HEK293 (cell line): ENCODE results near the gene METTL25B.
A peak's percentile ranks its signal among the peaks of the same experiment; 100 is the strongest.

Source experiments
- CTCF ChIP-seq: fragments of 450-650 bp; formaldehyde crosslinking; IDR thresholded peaks from 2 replicates; pipeline ENCODE4 v1.5.1; 2016; ENCODE audit warnings: missing biosample characterization, missing genetic modification characterization
- GLIS1 ChIP-seq: fragments of 450-650 bp; formaldehyde crosslinking; IDR thresholded peaks from 2 replicates; pipeline ENCODE4 v1.5.1; 2016; ENCODE audit warnings: missing biosample characterization, missing genetic modification characterization
- GLIS2 ChIP-seq: fragments of 450-650 bp; formaldehyde crosslinking; IDR thresholded peaks from 2 replicates; pipeline ENCODE4 v1.5.1; 2016; ENCODE audit warnings: missing biosample characterization, missing genetic modification characterization
- HOXD13 ChIP-seq: sonication (generic); formaldehyde crosslinking; IDR thresholded peaks from 2 replicates; pipeline ENCODE4 v1.8.0; 2022; ENCODE audit warnings: missing genetic modification reagents, borderline replicate concordance
- IKZF3 ChIP-seq: fragments of 450-650 bp; IDR thresholded peaks from 2 replicates; pipeline ENCODE4 v1.5.0; 2018; ENCODE audit warnings: missing biosample characterization, mild to moderate bottlenecking, missing genetic modification characterization, moderate library complexity
- KLF1 ChIP-seq: fragments of 450-650 bp; formaldehyde crosslinking; IDR thresholded peaks from 2 replicates; pipeline ENCODE4 v1.5.1; 2016; ENCODE audit warnings: missing biosample characterization, missing genetic modification characterization
- KLF10 ChIP-seq: fragments of 450-650 bp; IDR thresholded peaks from 2 replicates; pipeline ENCODE4 v1.5.1; 2018; ENCODE audit warnings: missing biosample characterization, mild to moderate bottlenecking, missing genetic modification characterization
- PRDM1 ChIP-seq: fragments of 450-650 bp; formaldehyde crosslinking; IDR thresholded peaks from 2 replicates; pipeline ENCODE4; 2016; ENCODE audit warnings: missing biosample characterization, missing genetic modification characterization
- YY2 ChIP-seq: fragments of 450-650 bp; formaldehyde crosslinking; IDR thresholded peaks from 2 replicates; pipeline ENCODE4 v1.5.1; 2016; ENCODE audit warnings: missing biosample characterization, missing genetic modification characterization
- ZBTB1 ChIP-seq: fragments of 450-650 bp; formaldehyde crosslinking; IDR thresholded peaks from 2 replicates; pipeline ENCODE4 v1.5.1; 2016; ENCODE audit warnings: missing biosample characterization, missing genetic modification characterization
- ZBTB11 ChIP-seq: fragments of 450-650 bp; formaldehyde crosslinking; conservative IDR thresholded peaks from 2 replicates; pipeline ENCODE4 v1.5.1; 2016; ENCODE audit warnings: low read depth, missing biosample characterization, missing genetic modification characterization
- ZBTB21 ChIP-seq: fragments of 450-650 bp; formaldehyde crosslinking; IDR thresholded peaks from 2 replicates; pipeline ENCODE4 v1.5.1; 2017; ENCODE audit warnings: missing biosample characterization, missing genetic modification characterization
- ZBTB8A ChIP-seq: fragments of 450-650 bp; formaldehyde crosslinking; IDR thresholded peaks from 2 replicates; pipeline ENCODE4 v1.5.1; 2016; ENCODE audit warnings: missing biosample characterization, missing genetic modification characterization
- ZEB2 ChIP-seq: fragments of 450-650 bp; formaldehyde crosslinking; IDR thresholded peaks from 2 replicates; pipeline ENCODE4 v1.5.1; 2016; ENCODE audit warnings: missing biosample characterization, missing genetic modification characterization
- ZFP37 ChIP-seq: fragments of 450-650 bp; formaldehyde crosslinking; IDR thresholded peaks from 2 replicates; pipeline ENCODE4 v1.5.1; 2016; ENCODE audit warnings: missing biosample characterization, missing genetic modification characterization
- ZNF140 ChIP-seq: fragments of 450-650 bp; formaldehyde crosslinking; IDR thresholded peaks from 2 replicates; pipeline ENCODE4 v1.5.1; 2016; ENCODE audit warnings: missing biosample characterization, missing genetic modification characterization
- ZNF146 ChIP-seq: fragments of 450-650 bp; formaldehyde crosslinking; IDR thresholded peaks from 2 replicates; pipeline ENCODE4 v1.5.1; 2016; ENCODE audit warnings: missing biosample characterization, missing genetic modification characterization
- ZNF362 ChIP-seq: fragments of 450-650 bp; formaldehyde crosslinking; IDR thresholded peaks from 2 replicates; pipeline ENCODE4 v1.5.1; 2016; ENCODE audit warnings: missing biosample characterization, missing genetic modification characterization
- ZNF366 ChIP-seq: fragments of 450-650 bp; formaldehyde crosslinking; conservative IDR thresholded peaks from 2 replicates; pipeline ENCODE4 v1.5.1; 2016; ENCODE audit warnings: missing biosample characterization, missing genetic modification characterization
- ZNF394 ChIP-seq: fragments of 450-650 bp; formaldehyde crosslinking; IDR thresholded peaks from 2 replicates; pipeline ENCODE4 v1.5.1; 2016; ENCODE audit warnings: missing biosample characterization, missing genetic modification characterization, mild to moderate bottlenecking, moderate library complexity, borderline replicate concordance
- ZNF449 ChIP-seq: fragments of 450-650 bp; formaldehyde crosslinking; IDR thresholded peaks from 2 replicates; pipeline ENCODE4 v1.5.1; 2017; ENCODE audit warnings: missing biosample characterization, mild to moderate bottlenecking, missing genetic modification characterization, moderate library complexity
- ZNF473 ChIP-seq: fragments of 450-650 bp; formaldehyde crosslinking; IDR thresholded peaks from 2 replicates; pipeline ENCODE4 v1.5.1; 2017; ENCODE audit warnings: missing biosample characterization, missing genetic modification characterization
- ZNF544 ChIP-seq: fragments of 450-650 bp; formaldehyde crosslinking; IDR thresholded peaks from 2 replicates; pipeline ENCODE4 v1.5.0; 2017; ENCODE audit warnings: missing biosample characterization, missing genetic modification characterization
- ZNF548 ChIP-seq: fragments of 450-650 bp; formaldehyde crosslinking; IDR thresholded peaks from 2 replicates; pipeline ENCODE4 v1.5.1; 2016; ENCODE audit warnings: missing biosample characterization, missing genetic modification characterization
- ZNF621 ChIP-seq: fragments of 450-650 bp; formaldehyde crosslinking; IDR thresholded peaks from 2 replicates; pipeline ENCODE4 v1.5.1; 2017; ENCODE audit warnings: missing biosample characterization, missing genetic modification characterization
- ZNF664 ChIP-seq: fragments of 450-650 bp; formaldehyde crosslinking; IDR thresholded peaks from 2 replicates; pipeline ENCODE4 v1.5.1; 2016; ENCODE audit warnings: missing biosample characterization, missing genetic modification characterization
- ZNF701 ChIP-seq: fragments of 450-650 bp; formaldehyde crosslinking; IDR thresholded peaks from 2 replicates; pipeline ENCODE4 v1.5.1; 2016; ENCODE audit warnings: missing biosample characterization, missing genetic modification characterization
- ZNF747 ChIP-seq: fragments of 450-650 bp; formaldehyde crosslinking; IDR thresholded peaks from 2 replicates; pipeline ENCODE4 v1.5.1; 2016; ENCODE audit warnings: missing biosample characterization, missing genetic modification characterization
- ZNF76 ChIP-seq: fragments of 450-650 bp; formaldehyde crosslinking; IDR thresholded peaks from 2 replicates; pipeline ENCODE4; 2016; ENCODE audit warnings: low read depth, missing biosample characterization, missing genetic modification characterization, borderline replicate concordance
- ZNF785 ChIP-seq: fragments of 450-650 bp; formaldehyde crosslinking; IDR thresholded peaks from 2 replicates; pipeline ENCODE4 v1.5.1; 2016; ENCODE audit warnings: missing biosample characterization, missing genetic modification characterization
- ZSCAN16 ChIP-seq: fragments of 450-650 bp; formaldehyde crosslinking; IDR thresholded peaks from 2 replicates; pipeline ENCODE4 v1.5.1; 2016; ENCODE audit warnings: missing biosample characterization, missing genetic modification characterization

The METTL25B gene

GRCh38 chr1:156748670-156749418, 20.6 kb downstream of the METTL25B start (continued):
- peak; percentile 65; the same call in 1 of the 2 replicates for TF ChIP-seq ZNF449 (tag by site-specific recombination)
- peak; percentile 51; the same call in 1 of the 2 replicates for TF ChIP-seq ZEB2
- no peak for TF ChIP-seq ZNF664 (tag by site-specific recombination)
- 0 out of 2 replicates have a peak, but pooled peaks have one; percentile 28 for TF ChIP-seq ZFP37 (tag by site-specific recombination)
- peak; percentile 61; the same call in 1 of the 2 replicates for TF ChIP-seq KLF1
- 0 out of 2 replicates have a peak, but pooled peaks have one; percentile 32 for TF ChIP-seq ZSCAN16 (tag by site-specific recombination)
- no peak for TF ChIP-seq ZNF362 (tag by site-specific recombination)
- no peak for TF ChIP-seq ZBTB21
- TF ChIP-seq ZNF140 (tag by site-specific recombination) = no peak
- peak; percentile 31; the same call in 1 of the 2 replicates for TF ChIP-seq IKZF3 (tag by site-specific recombination)
- peak; percentile 81 for TF ChIP-seq ZNF366
- no peak for TF ChIP-seq ZNF785
- TF ChIP-seq ZNF544 (tag by site-specific recombination) = no peak
- no peak for TF ChIP-seq KLF10 (tag by site-specific recombination)
- 0 out of 2 replicates have a peak, but pooled peaks have one; percentile 32 for TF ChIP-seq CTCF (tag by site-specific recombination)
- peak; percentile 50; the same call in 1 of the 2 replicates for TF ChIP-seq GLIS2
- no peak for TF ChIP-seq ZNF146
- TF ChIP-seq ZNF747 (tag by site-specific recombination) = no peak
- TF ChIP-seq ZNF548 (tag by site-specific recombination) = no peak
- no peak for TF ChIP-seq ZNF621 (tag by site-specific recombination)
- TF ChIP-seq ZBTB11 (tag by site-specific recombination) = peak; percentile 75
- TF ChIP-seq GLIS1 (tag by site-specific recombination) = peak; percentile 62
- 0 out of 2 replicates have a peak, but pooled peaks have one; percentile 17 for TF ChIP-seq ZNF701 (tag by site-specific recombination)
- TF ChIP-seq ZNF394 = peak; percentile 42; the same call in 1 of the 2 replicates
- TF ChIP-seq ZNF76 (tag by site-specific recombination) = peak; percentile 82
- no peak for TF ChIP-seq ZBTB1 (tag by site-specific recombination)
- TF ChIP-seq ZBTB8A (tag by site-specific recombination) = peak; percentile 48; the same call in 1 of the 2 replicates
- peak; percentile 96 for TF ChIP-seq PRDM1 (tag by site-specific recombination)
- TF ChIP-seq ZNF473 (tag by site-specific recombination) = no peak
- TF ChIP-seq YY2 (tag by site-specific recombination) = peak; percentile 26; the same call in 1 of the 2 replicates
- TF ChIP-seq HOXD13 (CRISPR knock-in tag) = no peak
